PC-9 (cell line): Measurements from ENCODE around the gene PMM2.

ENCODE experiments used
- EZH2 ChIP-seq: fragments of 200-600 bp; sonication (generic); IDR thresholded peaks from 2 replicates; pipeline ENCODE4 v1.8.0; 2017; ENCODE audit warnings: antibody characterized with exemption, low read depth
- TF ChIP-seq, protein P1 (sequence below): fragments of 200-600 bp; sonication (generic); conservative IDR thresholded peaks from 2 replicates; pipeline ENCODE4 v1.6.1; 2017; ENCODE audit warnings: mixed run types, antibody characterized with exemption, mild to moderate bottlenecking, moderate library complexity

DNA sequence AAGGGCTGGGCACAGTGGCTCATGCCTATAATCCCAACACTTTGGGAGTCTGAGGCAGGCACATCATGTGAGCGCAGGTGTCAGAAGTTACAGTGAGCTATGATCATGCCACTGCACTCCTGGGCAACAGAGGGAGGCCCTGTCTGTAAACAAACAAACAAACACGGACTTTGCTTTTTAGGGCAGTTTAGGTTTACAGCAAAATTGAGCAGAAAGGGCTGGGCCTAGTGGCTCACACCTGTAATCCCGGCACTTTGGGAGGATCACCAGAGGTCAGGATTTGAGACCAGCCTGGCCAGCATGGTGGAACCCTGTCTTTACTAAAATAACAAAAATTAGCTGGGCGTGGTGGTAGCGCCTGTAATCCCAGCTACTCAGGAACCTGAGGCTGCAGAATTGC lies 74.4 kb downstream of the PMM2 start:
- TF ChIP-seq, protein P1, sequence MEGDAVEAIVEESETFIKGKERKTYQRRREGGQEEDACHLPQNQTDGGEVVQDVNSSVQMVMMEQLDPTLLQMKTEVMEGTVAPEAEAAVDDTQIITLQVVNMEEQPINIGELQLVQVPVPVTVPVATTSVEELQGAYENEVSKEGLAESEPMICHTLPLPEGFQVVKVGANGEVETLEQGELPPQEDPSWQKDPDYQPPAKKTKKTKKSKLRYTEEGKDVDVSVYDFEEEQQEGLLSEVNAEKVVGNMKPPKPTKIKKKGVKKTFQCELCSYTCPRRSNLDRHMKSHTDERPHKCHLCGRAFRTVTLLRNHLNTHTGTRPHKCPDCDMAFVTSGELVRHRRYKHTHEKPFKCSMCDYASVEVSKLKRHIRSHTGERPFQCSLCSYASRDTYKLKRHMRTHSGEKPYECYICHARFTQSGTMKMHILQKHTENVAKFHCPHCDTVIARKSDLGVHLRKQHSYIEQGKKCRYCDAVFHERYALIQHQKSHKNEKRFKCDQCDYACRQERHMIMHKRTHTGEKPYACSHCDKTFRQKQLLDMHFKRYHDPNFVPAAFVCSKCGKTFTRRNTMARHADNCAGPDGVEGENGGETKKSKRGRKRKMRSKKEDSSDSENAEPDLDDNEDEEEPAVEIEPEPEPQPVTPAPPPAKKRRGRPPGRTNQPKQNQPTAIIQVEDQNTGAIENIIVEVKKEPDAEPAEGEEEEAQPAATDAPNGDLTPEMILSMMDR, result no peak
- no peak for TF ChIP-seq EZH2
